Body of pancreas (tissue), 4 donors: ENCODE data around the gene LRRC3B.

ENCODE experiments used
- CTCF ChIP-seq, 7 experiments: fragments of 450-650 bp in 4 of 7; fragments of 200-600 bp in 3 of 7; sonication (generic) in 3 of 7; IDR thresholded peaks; one replicate each; pipeline ENCODE4 v1.5.1; 2016 to 2019; ENCODE audit warnings: antibody characterized with exemption in 7 of 7
- POLR2A ChIP-seq, 3 donors: fragments of 450-650 bp; IDR thresholded peaks; one replicate each; pipeline ENCODE4 v1.6.1; 2016; ENCODE audit warnings: antibody characterized with exemption in 3 of 3, mild to moderate bottlenecking in 2 of 3

GRCh38 chr3:26647078-26647477 lies 24.5 kb downstream of the LRRC3B start:
- TF ChIP-seq CTCF (IDR thresholded peaks at IDR 0.05) = no peak
- no peak for TF ChIP-seq POLR2A (IDR thresholded peaks at IDR 0.05)
